Prostate gland (tissue), 2 donors: ENCODE results near the gene CATSPERD.

Experiments
- POLR2A ChIP-seq: fragments of 450-650 bp; IDR thresholded peaks from one replicate; pipeline ENCODE4 v1.6.1; 2016; ENCODE audit warnings: antibody characterized with exemption, mild to moderate bottlenecking
- POLR2AphosphoS5 ChIP-seq: sonication (generic); formaldehyde crosslinking; IDR thresholded peaks from one replicate; pipeline ENCODE4 v1.6.1; 2017; ENCODE audit warnings: antibody characterized with exemption
- TF ChIP-seq, protein P1 (sequence below), 4 experiments: fragments of 200-600 bp in 2 of 4; fragments of 450-650 bp in 2 of 4; sonication (generic) in 2 of 4; IDR thresholded peaks; 1 replicate in 3 of 4; 2 replicates in 1 of 4; pipeline ENCODE4 v1.5.1; 2016 to 2019; ENCODE audit warnings: antibody characterized with exemption in 4 of 4, mild to moderate bottlenecking in 2 of 4, moderate library complexity in 2 of 4

DNA sequence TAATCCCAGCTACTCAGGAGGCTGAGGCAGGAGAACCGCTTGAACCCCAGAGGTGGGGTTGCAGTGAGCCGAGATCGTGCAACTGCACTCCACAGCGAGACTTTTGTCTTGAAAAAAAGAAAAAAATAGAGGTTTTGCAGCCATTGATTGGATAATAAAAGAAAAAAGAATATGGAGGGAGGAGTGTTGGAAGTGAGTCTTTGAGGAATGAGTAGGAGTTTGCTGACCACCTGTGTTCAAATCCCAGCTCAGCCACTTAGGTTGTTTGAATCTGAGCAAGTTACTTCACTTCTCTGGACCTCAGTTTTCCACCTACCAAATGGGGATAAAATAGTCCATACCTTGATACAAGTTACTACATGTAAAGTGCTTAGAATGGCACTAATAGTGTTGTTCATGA is 90.7 kb downstream of the CATSPERD start:
- TF ChIP-seq, protein P1, sequence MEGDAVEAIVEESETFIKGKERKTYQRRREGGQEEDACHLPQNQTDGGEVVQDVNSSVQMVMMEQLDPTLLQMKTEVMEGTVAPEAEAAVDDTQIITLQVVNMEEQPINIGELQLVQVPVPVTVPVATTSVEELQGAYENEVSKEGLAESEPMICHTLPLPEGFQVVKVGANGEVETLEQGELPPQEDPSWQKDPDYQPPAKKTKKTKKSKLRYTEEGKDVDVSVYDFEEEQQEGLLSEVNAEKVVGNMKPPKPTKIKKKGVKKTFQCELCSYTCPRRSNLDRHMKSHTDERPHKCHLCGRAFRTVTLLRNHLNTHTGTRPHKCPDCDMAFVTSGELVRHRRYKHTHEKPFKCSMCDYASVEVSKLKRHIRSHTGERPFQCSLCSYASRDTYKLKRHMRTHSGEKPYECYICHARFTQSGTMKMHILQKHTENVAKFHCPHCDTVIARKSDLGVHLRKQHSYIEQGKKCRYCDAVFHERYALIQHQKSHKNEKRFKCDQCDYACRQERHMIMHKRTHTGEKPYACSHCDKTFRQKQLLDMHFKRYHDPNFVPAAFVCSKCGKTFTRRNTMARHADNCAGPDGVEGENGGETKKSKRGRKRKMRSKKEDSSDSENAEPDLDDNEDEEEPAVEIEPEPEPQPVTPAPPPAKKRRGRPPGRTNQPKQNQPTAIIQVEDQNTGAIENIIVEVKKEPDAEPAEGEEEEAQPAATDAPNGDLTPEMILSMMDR (IDR thresholded peaks at IDR 0.05), result no peak
- TF ChIP-seq POLR2A (no peak), POLR2AphosphoS5 (no peak)
